Loucy (cell line): ENCODE results near the gene SESN3.
"Not testable (repeated sequence)": the region's sequence is repeated elsewhere in the genome, so short reads cannot be mapped to it uniquely, and the experiment has no call there.

Experiments used
- H2AFZ ChIP-seq: fragments of 200-600 bp; sonication (generic); 2 replicates; pipeline ENCODE4 v1.6.0; 2016; ENCODE audit warnings: antibody characterized with exemption, mild to moderate bottlenecking, low read length, moderate library complexity
- H3F3A ChIP-seq: fragments of 200-600 bp; 2 replicates; pipeline ENCODE4 v1.6.0; 2016; ENCODE audit warnings: antibody characterized with exemption, low read depth, mild to moderate bottlenecking
- H3K27me3 ChIP-seq: fragments of 200-600 bp; sonication (generic); 2 replicates; pipeline ENCODE4 v1.6.1; 2014; ENCODE audit warnings: low read length, mild to moderate bottlenecking; ENCODE audit not compliant: insufficient read depth, poor library complexity, severe bottlenecking
- H3K36me3 ChIP-seq: fragments of 200-600 bp; sonication (generic); 2 replicates; pipeline ENCODE4 v1.6.1; 2016; ENCODE audit warnings: low read length; ENCODE audit not compliant: insufficient read depth
- H3K4me1 ChIP-seq: fragments of 200-600 bp; sonication (generic); 2 replicates; pipeline ENCODE4 v1.5.1; 2014; ENCODE audit warnings: low read length, mild to moderate bottlenecking; ENCODE audit not compliant: insufficient read depth, poor library complexity, severe bottlenecking
- H3K4me2 ChIP-seq: fragments of 200-600 bp; sonication (generic); 2 replicates; pipeline ENCODE4 v1.6.0; 2014; ENCODE audit warnings: antibody characterized with exemption, low read length, low read depth, mild to moderate bottlenecking; ENCODE audit not compliant: poor library complexity, severe bottlenecking
- H3K4me3 ChIP-seq: fragments of 200-600 bp; sonication (generic); 2 replicates; pipeline ENCODE4 v1.5.1; 2014; ENCODE audit warnings: low read length, mild to moderate bottlenecking, mixed read lengths; ENCODE audit not compliant: poor library complexity, severe bottlenecking
- H3K79me2 ChIP-seq: fragments of 200-600 bp; sonication (generic); 2 replicates; pipeline ENCODE4 v1.6.1; 2014; ENCODE audit warnings: low read length; ENCODE audit not compliant: insufficient read depth
- H3K9ac ChIP-seq: fragments of 200-600 bp; sonication (generic); 2 replicates; pipeline ENCODE4 v1.6.0; 2014; ENCODE audit warnings: mild to moderate bottlenecking, low read depth, low read length, moderate library complexity; ENCODE audit not compliant: poor library complexity, severe bottlenecking
- H3K9me2 ChIP-seq: fragments of 200-600 bp; sonication (generic); replicated peaks from 2 replicates; pipeline ENCODE4 v1.6.1; 2016; ENCODE audit warnings: low read depth, low read length, mixed read lengths
- H3K9me3 ChIP-seq: fragments of 200-600 bp; sonication (generic); 2 replicates; pipeline ENCODE4 v1.6.1; 2014; ENCODE audit warnings: mild to moderate bottlenecking, antibody characterized with exemption, low read length, low read depth; ENCODE audit not compliant: insufficient read depth
- H4K20me1 ChIP-seq: fragments of 200-600 bp; sonication (generic); 2 replicates; pipeline ENCODE4 v1.6.0; 2014; ENCODE audit warnings: antibody characterized with exemption, low read length, mild to moderate bottlenecking; ENCODE audit not compliant: insufficient read depth, poor library complexity, severe bottlenecking
- CTCF ChIP-seq: fragments of 200-600 bp; sonication (generic); conservative IDR thresholded peaks from 2 replicates; pipeline ENCODE4 v1.5.1; 2014; ENCODE audit warnings: mild to moderate bottlenecking, antibody characterized with exemption, low read length
- EZH2phosphoT487 ChIP-seq: fragments of 200-600 bp; IDR thresholded peaks from 2 replicates; pipeline ENCODE4 v1.6.1; 2018; ENCODE audit warnings: antibody characterized with exemption, mild to moderate bottlenecking, moderate library complexity, borderline replicate concordance

SESN3 gene

DNA sequence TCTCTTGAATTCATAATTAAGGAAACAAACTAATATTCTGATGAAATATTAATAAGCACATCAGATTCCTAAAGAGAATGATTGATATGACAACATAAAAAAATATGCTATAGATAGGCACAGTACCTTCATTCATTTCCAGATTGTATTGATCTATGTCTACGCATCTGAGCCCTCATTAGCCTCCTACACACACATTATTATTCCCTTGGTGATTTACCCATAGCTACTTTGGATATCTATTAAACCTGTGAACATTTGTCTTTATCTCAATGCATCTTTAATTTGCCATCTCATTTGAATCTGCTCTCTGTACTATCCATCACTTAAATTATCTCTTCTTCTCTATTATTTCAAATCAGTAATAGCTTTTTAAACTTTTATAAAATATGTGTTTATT, 18.4 kb downstream of the SESN3 start:
- Histone ChIP-seq H3K9me3 (no peaks in the 10 kb centered on the region), H4K20me1 (peaks cover 3% of the 10 kb centered on the region), H3K4me3 (no peak overlapping the region), H3F3A (no peaks in the 10 kb centered on the region), H2AFZ (no peak overlapping the region), H3K9me2 (no peaks in the 10 kb centered on the region), H3K36me3 (0 out of 2 replicates have a peak, but pooled peaks cover 4% of the 10 kb centered on the region), H3K4me2 (no peak overlapping the region), H3K79me2 (peaks cover 30% of the 10 kb centered on the region), H3K4me1 (peaks cover 12% of the 10 kb centered on the region), H3K27me3 (no peaks in the 10 kb centered on the region), H3K9ac (no peak overlapping the region)
- TF ChIP-seq EZH2phosphoT487 (no peak), CTCF (no peak)

DNA sequence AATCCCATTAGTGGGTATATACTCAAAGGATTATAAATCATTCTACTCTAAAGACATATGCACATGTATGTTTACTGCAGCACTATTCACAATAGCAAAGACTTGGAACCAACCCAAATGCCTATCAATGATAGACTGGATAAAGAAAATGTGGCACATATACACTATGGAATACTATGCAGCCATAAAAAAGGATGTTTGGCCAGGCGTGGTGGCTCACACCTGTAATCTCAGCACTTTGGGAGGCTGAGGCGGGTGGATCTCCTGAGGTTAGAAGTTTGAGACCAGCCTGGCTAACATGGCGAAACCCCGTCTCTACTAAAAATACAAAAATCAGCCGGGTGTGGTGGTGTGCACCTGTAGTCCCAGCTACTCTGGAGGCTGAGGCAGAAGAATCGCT, 21.5 kb downstream of the SESN3 start:
- not testable (repeated sequence) for H3K36me3 ChIP-seq, H3K9me3 ChIP-seq, H3K27me3 ChIP-seq, H3K9ac ChIP-seq, H3F3A ChIP-seq, H3K9me2 ChIP-seq, H4K20me1 ChIP-seq, H3K4me3 ChIP-seq, H2AFZ ChIP-seq, H3K4me2 ChIP-seq
- H3K4me1 ChIP-seq: peaks cover 12% of the 10 kb centered on the region
- peaks cover 45% of the 10 kb centered on the region for H3K79me2 ChIP-seq

GRCh38 chr11:95200781-95201457, 30.1 kb downstream of the SESN3 start:
- Histone ChIP-seq H3K4me1 (peaks cover 6% of the 10 kb centered on the region), H3K27me3 (no peaks in the 10 kb centered on the region), H3K36me3 (no peaks in the 10 kb centered on the region), H3K79me2 (peaks cover 41% of the 10 kb centered on the region; the same call in 1 of the 2 replicates), H3K4me2 (no peak overlapping the region), H3F3A (no peaks in the 10 kb centered on the region), H3K4me3 (no peak overlapping the region), H3K9ac (no peak overlapping the region), H2AFZ (no peak overlapping the region), H3K9me2 (no peaks in the 10 kb centered on the region), H4K20me1 (peaks cover 5% of the 10 kb centered on the region), H3K9me3 (no peaks in the 10 kb centered on the region)
- TF ChIP-seq CTCF (no peak), EZH2phosphoT487 (no peak)

DNA sequence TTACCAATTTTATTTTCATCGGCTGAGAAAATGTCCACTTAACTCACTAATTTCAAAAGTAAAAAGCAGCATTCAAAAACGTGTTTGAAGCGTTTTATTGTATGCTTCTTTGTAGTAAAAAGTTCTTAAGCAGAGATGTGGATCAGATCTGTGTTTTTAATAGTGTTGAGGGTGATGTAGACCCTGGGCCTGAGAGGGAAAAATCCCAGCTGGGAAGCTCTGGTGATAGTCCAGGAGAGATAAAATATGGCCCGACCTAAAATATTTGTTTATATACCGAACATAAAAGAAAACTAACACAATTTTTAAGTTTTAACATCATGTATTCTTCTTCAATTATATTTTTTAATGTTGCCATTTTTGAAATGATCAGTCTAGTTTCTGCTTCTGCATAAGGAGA, 35.2 kb downstream of the SESN3 start:
- Histone ChIP-seq H3K36me3 (peaks cover 10% of the 10 kb centered on the region; the same call in 1 of the 2 replicates), H3F3A (no peaks in the 10 kb centered on the region), H3K4me3 (no peak overlapping the region), H3K9me2 (no peaks in the 10 kb centered on the region), H3K79me2 (peaks cover 14% of the 10 kb centered on the region; the same call in 1 of the 2 replicates), H3K9ac (no peak overlapping the region), H2AFZ (no peak overlapping the region), H4K20me1 (peaks cover 8% of the 10 kb centered on the region), H3K4me1 (peaks cover 8% of the 10 kb centered on the region), H3K27me3 (no peaks in the 10 kb centered on the region), H3K4me2 (no peak overlapping the region), H3K9me3 (no peaks in the 10 kb centered on the region)
- TF ChIP-seq EZH2phosphoT487 (no peak), CTCF (no peak)
